Upper lobe of left lung (tissue), 4 donors: Measurements from ENCODE around the gene WNT16.

Experiments
- CTCF ChIP-seq, 6 experiments: fragments of 450-650 bp in 4 of 6; fragments of 200-600 bp in 2 of 6; sonication (generic) in 2 of 6; IDR thresholded peaks; one replicate each; pipeline ENCODE4 v1.5.1; 2016 to 2019; ENCODE audit warnings: antibody characterized with exemption in 6 of 6
- EP300 ChIP-seq, 4 donors: sonication (generic); formaldehyde crosslinking; IDR thresholded peaks; one replicate each; pipeline ENCODE4 v1.5.1; 2017; ENCODE audit warnings: antibody characterized with exemption in 4 of 4, control low read depth in 2 of 4
- POLR2A ChIP-seq, 4 donors: fragments of 450-650 bp; IDR thresholded peaks; one replicate each; pipeline ENCODE4 v1.5.1; 2016 to 2017; ENCODE audit warnings: antibody characterized with exemption in 4 of 4, mild to moderate bottlenecking in 2 of 4
- POLR2AphosphoS5 ChIP-seq, 2 donors: sonication (generic); formaldehyde crosslinking; IDR thresholded peaks; one replicate each; pipeline ENCODE4 v1.5.1; 2017; ENCODE audit warnings: antibody characterized with exemption in 2 of 2

GRCh38 chr7:121327671-121328070, 1.1 kb upstream of the WNT16 start:
- TF ChIP-seq CTCF (IDR thresholded peaks at IDR 0.05): no peak
- TF ChIP-seq POLR2A (IDR thresholded peaks at IDR 0.05): no peak
- no peak for TF ChIP-seq EP300 (IDR thresholded peaks at IDR 0.05)
- no peak for TF ChIP-seq POLR2AphosphoS5 (IDR thresholded peaks at IDR 0.05)
